Measurements from ENCODE around the gene EPB41L1.

Gene EPB41L1

DNA sequence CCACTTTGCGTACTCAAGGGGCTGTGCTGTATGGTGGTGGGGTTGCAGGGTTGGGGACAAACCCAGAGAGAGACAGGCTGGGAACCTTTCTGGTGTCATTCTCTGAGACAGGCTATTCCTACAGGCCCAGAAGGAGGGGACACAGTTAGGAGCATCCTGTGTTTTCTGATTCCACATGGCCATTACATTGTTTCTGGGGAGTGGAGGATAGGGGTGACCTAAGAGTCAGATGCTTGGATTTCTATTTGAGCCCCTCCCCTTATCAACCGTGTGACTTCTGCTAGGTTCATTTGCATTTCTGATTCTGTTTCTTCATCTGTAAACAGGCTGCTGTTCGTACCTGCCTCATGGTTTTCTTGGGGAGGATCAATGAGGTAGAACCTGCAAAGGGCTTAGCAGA lies 29.4 kb upstream of the EPB41L1 start:
- TF ChIP-seq NFIC (IDR thresholded peaks at IDR 0.05) (no peak), EP300 (IDR thresholded peaks at IDR 0.05; ENCODE audit: borderline replicate concordance) (no peak), CREB1 (IDR thresholded peaks at IDR 0.05; ENCODE audit: low read depth) (no peak), EGR1 (IDR thresholded peaks at IDR 0.05) (no peak), TCF12 (IDR thresholded peaks at IDR 0.05; ENCODE audit: low read depth) (no peak), FOXM1 (IDR thresholded peaks at IDR 0.05; ENCODE audit: borderline replicate concordance, low read depth) (no peak)
- TF ChIP-seq, protein P1, sequence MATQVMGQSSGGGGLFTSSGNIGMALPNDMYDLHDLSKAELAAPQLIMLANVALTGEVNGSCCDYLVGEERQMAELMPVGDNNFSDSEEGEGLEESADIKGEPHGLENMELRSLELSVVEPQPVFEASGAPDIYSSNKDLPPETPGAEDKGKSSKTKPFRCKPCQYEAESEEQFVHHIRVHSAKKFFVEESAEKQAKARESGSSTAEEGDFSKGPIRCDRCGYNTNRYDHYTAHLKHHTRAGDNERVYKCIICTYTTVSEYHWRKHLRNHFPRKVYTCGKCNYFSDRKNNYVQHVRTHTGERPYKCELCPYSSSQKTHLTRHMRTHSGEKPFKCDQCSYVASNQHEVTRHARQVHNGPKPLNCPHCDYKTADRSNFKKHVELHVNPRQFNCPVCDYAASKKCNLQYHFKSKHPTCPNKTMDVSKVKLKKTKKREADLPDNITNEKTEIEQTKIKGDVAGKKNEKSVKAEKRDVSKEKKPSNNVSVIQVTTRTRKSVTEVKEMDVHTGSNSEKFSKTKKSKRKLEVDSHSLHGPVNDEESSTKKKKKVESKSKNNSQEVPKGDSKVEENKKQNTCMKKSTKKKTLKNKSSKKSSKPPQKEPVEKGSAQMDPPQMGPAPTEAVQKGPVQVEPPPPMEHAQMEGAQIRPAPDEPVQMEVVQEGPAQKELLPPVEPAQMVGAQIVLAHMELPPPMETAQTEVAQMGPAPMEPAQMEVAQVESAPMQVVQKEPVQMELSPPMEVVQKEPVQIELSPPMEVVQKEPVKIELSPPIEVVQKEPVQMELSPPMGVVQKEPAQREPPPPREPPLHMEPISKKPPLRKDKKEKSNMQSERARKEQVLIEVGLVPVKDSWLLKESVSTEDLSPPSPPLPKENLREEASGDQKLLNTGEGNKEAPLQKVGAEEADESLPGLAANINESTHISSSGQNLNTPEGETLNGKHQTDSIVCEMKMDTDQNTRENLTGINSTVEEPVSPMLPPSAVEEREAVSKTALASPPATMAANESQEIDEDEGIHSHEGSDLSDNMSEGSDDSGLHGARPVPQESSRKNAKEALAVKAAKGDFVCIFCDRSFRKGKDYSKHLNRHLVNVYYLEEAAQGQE (IDR thresholded peaks at IDR 0.05; ENCODE audit: low read depth): no peak

DNA sequence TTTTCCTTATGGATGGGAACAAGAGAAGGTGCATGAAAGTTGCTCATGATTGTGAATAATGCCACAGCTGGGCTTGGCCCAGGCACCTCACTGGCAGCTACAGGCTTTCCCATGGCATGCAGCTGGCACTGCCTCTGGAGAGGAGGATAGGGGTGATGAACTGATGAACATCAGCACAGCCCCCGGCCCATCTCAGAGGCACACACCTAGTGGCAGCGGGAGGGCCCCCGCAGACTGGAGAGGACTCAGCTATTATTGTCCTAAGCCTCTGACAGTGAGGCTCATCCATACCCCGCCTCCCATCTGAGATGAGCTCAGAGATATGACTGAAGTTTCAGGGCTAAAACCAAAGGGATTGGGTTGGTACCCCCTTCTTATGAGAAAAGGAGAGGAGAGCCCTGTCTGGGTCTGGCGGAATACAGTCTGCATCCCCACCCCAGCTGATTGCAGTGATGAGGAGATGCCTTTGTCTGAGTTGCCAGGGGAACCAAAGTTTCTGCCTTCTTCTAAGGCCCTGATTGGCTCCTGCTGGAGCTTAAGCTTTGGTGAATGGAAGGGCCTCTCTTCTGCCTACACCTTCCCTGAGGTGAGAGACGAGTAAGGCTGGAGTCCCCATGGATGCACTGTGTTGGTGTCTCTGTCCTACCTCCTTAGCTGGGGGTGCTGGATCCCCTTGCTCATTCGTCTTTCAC lies 27.6 kb upstream of the EPB41L1 start:
- no peak for TF ChIP-seq ZBTB7A (IDR thresholded peaks at IDR 0.05; ENCODE audit: low read depth)
- no peak for TF ChIP-seq EGR1 (IDR thresholded peaks at IDR 0.05)
- TF ChIP-seq TCF12 (IDR thresholded peaks at IDR 0.05; ENCODE audit: low read depth): no peak
- TF ChIP-seq RAD21 (IDR thresholded peaks at IDR 0.05; ENCODE audit: low read depth): no peak
- TF ChIP-seq, protein P2, sequence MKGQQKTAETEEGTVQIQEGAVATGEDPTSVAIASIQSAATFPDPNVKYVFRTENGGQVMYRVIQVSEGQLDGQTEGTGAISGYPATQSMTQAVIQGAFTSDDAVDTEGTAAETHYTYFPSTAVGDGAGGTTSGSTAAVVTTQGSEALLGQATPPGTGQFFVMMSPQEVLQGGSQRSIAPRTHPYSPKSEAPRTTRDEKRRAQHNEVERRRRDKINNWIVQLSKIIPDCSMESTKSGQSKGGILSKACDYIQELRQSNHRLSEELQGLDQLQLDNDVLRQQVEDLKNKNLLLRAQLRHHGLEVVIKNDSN (IDR thresholded peaks at IDR 0.05): no peak
- TF ChIP-seq, protein P1 (IDR thresholded peaks at IDR 0.05; ENCODE audit: low read depth): no peak
- TF ChIP-seq EP300 (IDR thresholded peaks at IDR 0.05; ENCODE audit: borderline replicate concordance): no peak
- TF ChIP-seq, protein P3, sequence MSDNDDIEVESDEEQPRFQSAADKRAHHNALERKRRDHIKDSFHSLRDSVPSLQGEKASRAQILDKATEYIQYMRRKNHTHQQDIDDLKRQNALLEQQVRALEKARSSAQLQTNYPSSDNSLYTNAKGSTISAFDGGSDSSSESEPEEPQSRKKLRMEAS (IDR thresholded peaks at IDR 0.05): no peak
- TF ChIP-seq FOXM1 (IDR thresholded peaks at IDR 0.05; ENCODE audit: borderline replicate concordance, low read depth): no peak

- TF ChIP-seq EP300 (IDR thresholded peaks at IDR 0.05; ENCODE audit: borderline replicate concordance): no peak
- TF ChIP-seq RAD21 (IDR thresholded peaks at IDR 0.05; ENCODE audit: low read depth): no peak
- no peak for TF ChIP-seq FOXM1 (IDR thresholded peaks at IDR 0.05; ENCODE audit: borderline replicate concordance, low read depth)
- TF ChIP-seq, protein P2 (IDR thresholded peaks at IDR 0.05): no peak
- no peak for TF ChIP-seq TCF12 (IDR thresholded peaks at IDR 0.05; ENCODE audit: low read depth)
- no peak for TF ChIP-seq NFIC (IDR thresholded peaks at IDR 0.05)
Observed at GRCh38 chr20:36128463-36129159, 25.9 kb upstream of the EPB41L1 start.

GRCh38 chr20:36129160-36129543 lies 25.4 kb upstream of the EPB41L1 start:
- TF ChIP-seq EP300 (IDR thresholded peaks at IDR 0.05; ENCODE audit: borderline replicate concordance): no peak
- TF ChIP-seq TAF1 (IDR thresholded peaks at IDR 0.05; ENCODE audit: low read depth): no peak
- TF ChIP-seq ZBTB7A (IDR thresholded peaks at IDR 0.05; ENCODE audit: low read depth): no peak
- TF ChIP-seq YY1 (IDR thresholded peaks at IDR 0.05; ENCODE audit: low read depth): no peak
- no peak for TF ChIP-seq FOXM1 (IDR thresholded peaks at IDR 0.05; ENCODE audit: borderline replicate concordance, low read depth)

DNA sequence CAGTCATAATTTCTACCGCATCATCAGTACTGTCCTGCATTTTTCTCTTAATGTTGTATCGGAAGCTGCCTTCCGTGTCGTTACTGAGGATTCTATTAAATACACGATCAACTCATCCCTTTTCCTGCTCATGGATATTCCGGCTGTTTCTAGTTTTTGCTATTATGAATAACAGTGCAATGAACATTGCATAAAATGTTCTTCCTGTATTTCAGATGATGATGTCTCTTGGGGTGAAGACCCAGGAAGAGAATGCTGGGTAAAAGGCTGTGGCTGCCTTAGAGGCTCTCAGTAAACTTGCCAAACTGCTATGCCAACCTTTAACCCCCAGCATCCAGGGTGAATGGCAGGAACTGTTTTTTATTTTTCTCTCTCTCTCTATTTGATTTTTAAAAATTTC lies 24.1 kb upstream of the EPB41L1 start:
- no peak for TF ChIP-seq EP300 (IDR thresholded peaks at IDR 0.05; ENCODE audit: borderline replicate concordance)
- no peak for TF ChIP-seq FOXM1 (IDR thresholded peaks at IDR 0.05; ENCODE audit: borderline replicate concordance, low read depth)
- no peak for TF ChIP-seq CEBPB (IDR thresholded peaks at IDR 0.05)
- no peak for TF ChIP-seq TEAD4 (IDR thresholded peaks at IDR 0.05)
- TF ChIP-seq EGR1 (IDR thresholded peaks at IDR 0.05): no peak
- TF ChIP-seq, protein P1 (IDR thresholded peaks at IDR 0.05; ENCODE audit: low read depth): no peak
- TF ChIP-seq CREB1 (IDR thresholded peaks at IDR 0.05; ENCODE audit: low read depth): no peak

All from Ishikawa (cell line).